Bronchus fibroblast of lung (primary cell): ENCODE results near the gene RSPRY1. TPM values are rescaled to one million over a fixed set of nuclear protein-coding genes. Genes with fewer than 3 reads are reported as not detected.

Experiments
- total RNA-seq: library from RNA; depleted of rRNA; stranded (reverse); fragments of >200 nt; gene quantifications from 2 replicates; pipeline ENCODE4 v1.2.3, GENCODE V29; 2015

Gene RSPRY1
- 22.9 and 25.3 TPM in 2 replicates for total RNA-seq

GRCh38 chr16:57185945-57186871 lies at the start of gene RSPRY1, which contains the start of gene PSME3IP1:
Gene RSPRY1, plus strand, starts transcription at chr16:57186329. Its CDS starts 18,330 bp downstream, at chr16:57204659.
Gene PSME3IP1, minus strand, starts transcription at chr16:57186039. Its CDS starts 12,185 bp downstream, at chr16:57173854.

DNA sequence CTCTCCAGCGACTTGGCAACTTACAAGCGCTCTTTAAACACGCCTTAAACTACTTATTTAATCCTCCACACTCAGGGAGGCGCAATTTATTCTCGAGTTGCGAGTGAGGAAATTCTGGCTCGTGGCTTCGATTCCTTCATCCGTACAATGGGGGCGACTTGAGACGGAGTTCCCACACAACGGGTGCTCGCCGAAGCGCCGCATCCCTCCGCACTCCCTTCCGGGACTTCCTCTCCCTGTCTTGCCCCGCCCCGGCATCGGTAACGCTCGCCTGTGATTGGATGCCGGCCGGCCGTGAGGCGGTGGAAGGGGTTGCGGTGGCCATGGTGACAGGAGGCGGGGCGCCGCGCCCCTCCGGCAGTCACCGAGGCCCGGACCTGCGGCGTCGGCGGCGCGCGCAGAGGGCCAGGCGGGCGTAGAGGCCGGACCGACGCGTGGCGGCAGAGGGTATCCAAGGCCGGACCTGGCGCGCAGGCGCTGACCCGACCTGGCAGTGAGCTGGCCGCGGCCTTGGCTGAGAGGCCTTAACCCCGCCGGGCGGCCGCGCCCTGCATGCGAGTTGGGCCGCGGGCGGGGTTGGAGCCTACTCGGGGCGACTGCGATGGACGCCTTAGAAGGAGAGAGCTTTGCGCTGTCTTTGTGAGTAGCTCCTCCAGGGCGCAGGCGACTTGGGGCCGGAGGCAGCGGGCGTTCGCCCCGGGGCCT lies 58.8 kb downstream of the RSPRY1 start, which contains the start of gene ARL2BP:
ARL2BP (plus strand) TSS at position 493 of the 705 bp plus-strand sequence; CDS start at position 602, 109 bp downstream.

GRCh38 chr16:57284209-57284951 lies 98.3 kb downstream of the RSPRY1 start, which contains the start of gene PLLP:
Gene PLLP, minus strand, starts transcription at chr16:57284672. Its CDS starts 132 bp downstream, at chr16:57284540.

Other genes with a start within 250 kb of the RSPRY1 start
- gene CETP, start 224.4 kb upstream of the RSPRY1 start, total RNA-seq = not detected in 2 replicates
- 3.4 and 4.5 TPM in 2 replicates for gene NLRC5, start 196.8 kb upstream of the RSPRY1 start, total RNA-seq
- 13.2 and 17.0 TPM in 2 replicates for gene CPNE2, start 93.7 kb upstream of the RSPRY1 start, total RNA-seq
- gene PSME3IP1, start 290 bp upstream of the RSPRY1 start, total RNA-seq = 60.4 and 88.8 TPM in 2 replicates
- gene ARL2BP, start 58.9 kb downstream of the RSPRY1 start, total RNA-seq = 71.2 and 72.5 TPM in 2 replicates
- gene PLLP, start 98.3 kb downstream of the RSPRY1 start, total RNA-seq = 0.15 TPM in 1 of 2 replicates, not detected in the other
- gene CCL22, start 172.5 kb downstream of the RSPRY1 start, total RNA-seq = not detected in 2 replicates
- gene CX3CL1, start 186.2 kb downstream of the RSPRY1 start, total RNA-seq = 0.17 TPM in 1 of 2 replicates, not detected in the other
- gene CCL17, start 218.4 kb downstream of the RSPRY1 start, total RNA-seq = not detected in 2 replicates